HCT116 (cell line): ENCODE measurements around the gene FRMD4A. TPM values are rescaled to one million over a fixed set of nuclear protein-coding genes. Genes with fewer than 3 reads are reported as not detected.

Experiments used
- ATAC-seq: fragments of 200-7000 bp; cut with Tn5 transposase; 2 replicates; pipeline ENCODE4 v1.9.1; 2020; ENCODE audit warnings: mild to moderate bottlenecking, moderate library complexity
- BruUV-seq: library from RNA; stranded (reverse); fragments of 400-500 nt; replicated peaks from 2 replicates; lab custom pipeline; 2021; lab: Mats Ljungman, UMichigan
- CTCF ChIA-PET: fragments of 300-600 bp; sonication (Branson Sonifier 250); formaldehyde crosslinking; loops from one replicate; lab custom pipeline; 2021; ENCODE audit warnings: antibody characterized with exemption; lab: Charles Lee
- POLR2A ChIA-PET: fragments of 300-600, 350-600 bp; sonication (Branson Sonifier 250); formaldehyde crosslinking; loops from one replicate; lab custom pipeline; 2021; ENCODE audit warnings: antibody characterized with exemption; lab: Charles Lee
- RAD21 ChIA-PET, 2 experiments: fragments of 300-600 bp; sonication (Branson Sonifier 250); formaldehyde crosslinking; loops; one replicate each; lab custom pipeline; 2023; ENCODE audit warnings: low total read pairs in 2 of 2; ENCODE audit not compliant: uncharacterized antibody in 2 of 2, unreplicated experiment in 2 of 2, low non-redundant PET in 1 of 2; lab: Charles Lee
- DNase-seq: peaks from one replicate; pipeline ENCODE4 v3.0.0-alpha.2; 2010; ENCODE audit warnings: low read depth, low spot score
- H2AFZ ChIP-seq: fragments of 200-600 bp; shearing (Covaris generic), sonication (generic); 2 replicates; pipeline ENCODE4 v1.6.1; 2017; ENCODE audit warnings: low read depth, mixed run types, mixed read lengths, antibody characterized with exemption, low read length; ENCODE audit not compliant: poor library complexity, severe bottlenecking
- H3K27ac ChIP-seq: 2 replicates; pipeline ENCODE4 v1.5.1; 2012; ENCODE audit warnings: low read depth, low read length
- H3K27me3 ChIP-seq: fragments of 200-600 bp; sonication (generic); 2 replicates; pipeline ENCODE4 v1.6.1; 2016; ENCODE audit warnings: mixed run types, low read length, mixed read lengths; ENCODE audit not compliant: insufficient read depth
- H3K36me3 ChIP-seq, 2 experiments: fragments of 200-500 bp in 1 of 2; fragments of 200-600 bp in 1 of 2; sonication (Bioruptor generic) in 1 of 2; sonication (generic) in 1 of 2; 2 replicates each; pipeline versions ENCODE4 v1.5.1 to v1.6.1; 2014 to 2016; ENCODE audit warnings: low read length in 2 of 2, inconsistent platforms in 1 of 2, mixed read lengths in 1 of 2, mixed run types in 1 of 2; ENCODE audit not compliant: insufficient read depth in 2 of 2, control insufficient read depth in 1 of 2
- H3K4me1 ChIP-seq, 2 experiments: fragments of 200-600 bp in 1 of 2; sonication (generic) in 1 of 2; 2 replicates each; pipeline versions ENCODE4 v1.5.1 to v1.6.1; 2012 to 2017; ENCODE audit warnings: low read length in 2 of 2, inconsistent platforms in 1 of 2, mild to moderate bottlenecking in 1 of 2, mixed read lengths in 1 of 2, mixed run types in 1 of 2, moderate library complexity in 1 of 2; ENCODE audit not compliant: insufficient read depth in 2 of 2, control insufficient read depth in 1 of 2
- H3K4me2 ChIP-seq: fragments of 200-600 bp; sonication (generic); 2 replicates; pipeline ENCODE4 v1.6.1; 2017; ENCODE audit warnings: mixed run types, low read length, mixed read lengths
- H3K4me3 ChIP-seq, 2 experiments: fragments of 200-600 bp in 1 of 2; sonication (generic) in 1 of 2; replicated peaks in 1 of 2; 2 replicates each; pipeline ENCODE4 v1.5.1; 2011 to 2016; ENCODE audit warnings: low read length in 2 of 2, control low read depth in 1 of 2, low read depth in 1 of 2, mild to moderate bottlenecking in 1 of 2, mixed read lengths in 1 of 2, mixed run types in 1 of 2
- H3K79me2 ChIP-seq: fragments of 200-600 bp; sonication (generic); 2 replicates; pipeline ENCODE4 v1.6.1; 2017; ENCODE audit warnings: mild to moderate bottlenecking, mixed run types, low read length, moderate library complexity, mixed read lengths; ENCODE audit not compliant: insufficient read depth
- H3K9ac ChIP-seq: fragments of 200-600 bp; sonication (generic); 2 replicates; pipeline ENCODE4 v1.6.1; 2016; ENCODE audit warnings: low read length, mixed read lengths
- H3K9me2 ChIP-seq: fragments of 200-600 bp; sonication (generic), shearing (Covaris generic); 2 replicates; pipeline ENCODE4 v1.6.1; 2017; ENCODE audit warnings: mixed run types, mild to moderate bottlenecking, moderate library complexity; ENCODE audit not compliant: insufficient read depth
- H3K9me3 ChIP-seq, 2 experiments: fragments of 200-500 bp in 1 of 2; fragments of 200-600 bp in 1 of 2; sonication (Bioruptor generic) in 1 of 2; sonication (generic) in 1 of 2; 2 replicates each; pipeline ENCODE4 v1.6.1; 2014 to 2017; ENCODE audit warnings: low read length in 2 of 2, mixed read lengths in 2 of 2, inconsistent platforms in 1 of 2, low read depth in 1 of 2, mild to moderate bottlenecking in 1 of 2, mixed run types in 1 of 2, moderate library complexity in 1 of 2; ENCODE audit not compliant: control insufficient read depth in 1 of 2, insufficient read depth in 1 of 2
- H4K20me1 ChIP-seq: fragments of 200-600 bp; sonication (generic), shearing (Covaris generic); 2 replicates; pipeline ENCODE4 v1.6.1; 2017; ENCODE audit warnings: mixed run types, mild to moderate bottlenecking, moderate library complexity; ENCODE audit not compliant: insufficient read depth
- EGR1 ChIP-seq: IDR thresholded peaks from 2 replicates; pipeline ENCODE4 v1.6.1; 2012; ENCODE audit warnings: low read depth
- ELF1 ChIP-seq: IDR thresholded peaks from 2 replicates; pipeline ENCODE4 v1.6.1; 2012; ENCODE audit warnings: low read depth, borderline replicate concordance
- EZH2 ChIP-seq: fragments of 200-600 bp; sonication (generic); IDR thresholded peaks from 2 replicates; pipeline ENCODE4 v1.6.1; 2017; ENCODE audit warnings: antibody characterized with exemption, mixed run types
- JUND ChIP-seq: IDR thresholded peaks from 2 replicates; pipeline ENCODE4 v1.6.1; 2012
- MAX ChIP-seq: IDR thresholded peaks from 2 replicates; pipeline ENCODE4 v1.6.1; 2012
- RAD21 ChIP-seq: IDR thresholded peaks from 2 replicates; pipeline ENCODE4 v1.6.1; 2012; ENCODE audit warnings: low read depth, mild to moderate bottlenecking
- REST ChIP-seq: IDR thresholded peaks from 2 replicates; pipeline ENCODE4 v1.6.1; 2012; ENCODE audit warnings: low read depth
- SIN3A ChIP-seq: IDR thresholded peaks from 2 replicates; pipeline ENCODE4 v1.6.1; 2012; ENCODE audit warnings: low read depth
- SP1 ChIP-seq: IDR thresholded peaks from 2 replicates; pipeline ENCODE4 v1.6.1; 2012; ENCODE audit warnings: low read depth
- TCF7L2 ChIP-seq: IDR thresholded peaks from 2 replicates; pipeline ENCODE4 v1.7.0; 2011; ENCODE audit warnings: borderline replicate concordance, inconsistent platforms; ENCODE audit not compliant: insufficient read depth, insufficient read length; ENCODE audit errors: extremely low read depth
- ZBTB33 ChIP-seq: IDR thresholded peaks from 2 replicates; pipeline ENCODE4 v1.6.1; 2011; ENCODE audit warnings: mild to moderate bottlenecking, low read length, moderate library complexity; ENCODE audit not compliant: insufficient replicate concordance; ENCODE audit errors: extremely low read depth
- intact Hi-C: fragments of 100-400 bp; cut with micrococcal nuclease; formaldehyde crosslinking; loops from 2 replicates; pipeline ENCODE4 v1.10.0; 2022
- total RNA-seq: library from RNA; stranded (reverse); gene quantifications from one replicate; pipeline ENCODE4 v1.2.1, GENCODE V29; 2021; ENCODE audit not compliant: unreplicated experiment

FRMD4A gene
- total RNA-seq, 1 experiment from 2014 or later: 0.20 TPM

DNA sequence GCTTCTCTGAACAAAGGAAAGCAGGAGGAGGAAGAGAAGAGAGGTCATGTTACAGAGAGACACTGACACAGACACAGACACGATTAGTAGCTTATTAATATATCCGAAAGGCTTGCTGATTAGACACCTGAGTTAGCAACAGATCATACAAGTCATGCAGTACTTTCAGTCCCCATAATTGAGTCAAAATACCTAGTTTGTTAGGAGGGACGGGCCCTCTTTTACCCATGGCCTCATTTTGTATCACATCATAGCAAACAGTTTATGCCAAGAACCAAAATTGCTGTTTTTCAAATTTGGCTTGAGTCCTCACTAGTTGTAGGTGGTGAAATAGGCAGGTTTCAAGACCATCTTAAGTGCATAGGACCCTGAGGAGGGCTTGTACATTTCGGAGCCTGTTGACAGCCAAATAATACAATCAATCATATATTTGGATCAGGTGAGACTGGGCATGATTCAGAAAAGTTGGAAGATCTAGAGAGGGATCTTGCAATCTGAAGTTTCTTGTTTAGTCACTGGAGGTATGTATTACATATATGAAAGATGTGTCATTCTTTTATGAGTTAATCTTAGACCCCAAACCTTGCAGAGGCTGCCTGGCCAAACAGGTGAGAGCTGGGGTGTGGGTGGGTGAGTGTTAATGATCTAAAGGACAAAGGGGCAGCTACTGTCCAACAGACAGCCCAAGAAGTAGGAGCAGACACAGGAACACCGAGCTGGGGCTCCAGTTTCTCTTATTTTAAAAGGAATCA, 678.6 kb downstream of the FRMD4A start:
- BruUV-seq: no TSS peak
- Histone ChIP-seq H2AFZ (no peak overlapping the region), H3K27me3 (no peaks in the 10 kb centered on the region), H3K4me2 (no peak overlapping the region), H3K9me2 (no peaks in the 10 kb centered on the region), H3K9me3 (no peaks in the 10 kb centered on the region), H3K4me1 (no peaks in the 10 kb centered on the region), H3K4me3 (no peak overlapping the region), H3K9ac (no peak overlapping the region), H3K79me2 (no peaks in the 10 kb centered on the region), H3K27ac (no peak overlapping the region), H3K36me3 (no peaks in the 10 kb centered on the region), H4K20me1 (no peaks in the 10 kb centered on the region)
- DNase-seq: no peak
- RAD21 ChIA-PET: no interaction called here
- intact Hi-C loops: no loop called here
- TF ChIP-seq SIN3A (no peak), REST (no peak), TCF7L2 (no peak), EZH2 (no peak), RAD21 (no peak), ELF1 (no peak), ZBTB33 (no peak), MAX (no peak), EGR1 (no peak), SP1 (no peak), JUND (no peak)
- ATAC-seq: no peak
- POLR2A ChIA-PET: no interaction called here
- CTCF ChIA-PET: no interaction called here
